ENCODE data around the gene PTPRR.

The PTPRR gene

DNA sequence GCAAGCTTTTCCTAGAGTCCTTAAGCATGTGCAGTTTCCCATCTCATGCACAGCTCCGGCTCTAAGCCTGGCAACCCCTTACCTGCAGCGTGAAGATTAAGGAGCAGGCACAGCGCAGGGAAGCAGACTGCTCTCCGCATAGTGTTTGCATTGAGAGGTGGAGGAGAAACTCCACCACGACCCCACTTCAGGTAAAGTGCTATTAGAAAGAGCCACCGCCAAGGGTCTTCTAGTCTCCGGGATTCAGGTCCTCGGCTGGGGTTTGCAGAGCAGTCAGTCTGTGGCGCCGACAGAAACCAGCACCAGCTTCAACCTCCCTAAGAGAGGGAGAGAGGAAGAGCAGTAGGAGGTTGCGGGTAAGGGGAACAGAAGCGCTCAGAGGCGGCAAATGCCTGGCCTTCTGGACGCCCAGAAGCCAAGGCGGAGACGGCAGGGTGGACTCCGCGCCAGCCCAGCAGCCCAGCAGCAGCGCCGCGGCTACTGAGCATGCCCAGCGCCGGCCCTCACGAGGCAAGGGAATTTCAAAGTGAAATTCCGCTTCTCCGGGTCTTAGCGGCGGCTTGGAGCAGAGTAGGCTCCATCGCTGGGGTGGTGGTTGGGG lies at the start of gene PTPRR:
TSS of gene PTPRR (minus strand) at position 488 of the 601 bp plus-strand sequence. CDS start at position 140, 348 bp downstream.
- in situ Hi-C loops (cut with HindIII; ENCODE audit: low pct_ligation_motif_present, low pct_unique_long_range_greater_than_20kb, low sequenced_read_pairs) = no loop called here

GRCh38 chr12:70966996-70967790 lies 46.7 kb upstream of the PTPRR start:
- in situ Hi-C loops (cut with HindIII; ENCODE audit: low pct_ligation_motif_present, low pct_unique_long_range_greater_than_20kb, low sequenced_read_pairs) = no loop called here
- no peak for DNase-seq

More for the DNA sequence above, at the start of gene PTPRR:
- no peak for DNase-seq

- in situ Hi-C loops (cut with HindIII; ENCODE audit: low pct_ligation_motif_present, low pct_unique_long_range_greater_than_20kb, low sequenced_read_pairs) = no loop called here
- no peak for DNase-seq
These were observed 45.5 kb upstream of the PTPRR start for GRCh38 chr12:70966046-70966445.

- DNase-seq = no peak
- in situ Hi-C loops (cut with HindIII; ENCODE audit: low pct_ligation_motif_present, low pct_unique_long_range_greater_than_20kb, low sequenced_read_pairs) = no loop called here
These were observed 44.5 kb upstream of the PTPRR start for GRCh38 chr12:70964867-70965510.

- in situ Hi-C loops (cut with HindIII; ENCODE audit: low pct_ligation_motif_present, low pct_unique_long_range_greater_than_20kb, low sequenced_read_pairs) = no loop called here
- no peak for DNase-seq
These were observed 42.6 kb upstream of the PTPRR start for GRCh38 chr12:70963081-70963660.

DNA sequence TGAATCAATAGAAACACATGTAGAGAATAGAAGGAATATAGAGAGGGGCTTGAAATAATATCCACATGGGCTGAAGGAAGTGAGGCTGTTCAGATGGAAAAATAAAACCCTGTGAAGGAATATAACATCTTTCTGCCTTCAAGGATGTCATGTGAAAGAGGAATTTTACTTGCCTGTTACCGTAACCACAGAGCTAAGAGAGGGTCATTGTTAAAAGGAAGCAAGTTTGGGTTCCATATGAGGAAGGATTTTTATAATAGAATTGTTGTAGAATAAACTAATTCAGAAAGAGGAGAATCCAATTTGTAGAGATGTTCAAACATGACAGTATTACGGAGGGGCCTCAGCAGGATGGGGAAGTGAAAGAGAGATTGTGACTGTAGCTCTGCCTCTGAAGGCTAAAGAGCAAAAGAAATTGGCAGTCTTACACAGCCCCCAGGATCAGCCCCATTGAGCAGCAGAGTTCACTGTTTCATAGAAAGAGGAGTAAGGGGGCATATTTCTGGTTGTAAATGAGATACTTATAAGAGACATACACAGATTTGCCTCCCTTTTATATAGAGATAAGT lies 41.8 kb upstream of the PTPRR start:
- no peak for DNase-seq
- in situ Hi-C loops (cut with HindIII; ENCODE audit: low pct_ligation_motif_present, low pct_unique_long_range_greater_than_20kb, low sequenced_read_pairs) = no loop called here

DNA sequence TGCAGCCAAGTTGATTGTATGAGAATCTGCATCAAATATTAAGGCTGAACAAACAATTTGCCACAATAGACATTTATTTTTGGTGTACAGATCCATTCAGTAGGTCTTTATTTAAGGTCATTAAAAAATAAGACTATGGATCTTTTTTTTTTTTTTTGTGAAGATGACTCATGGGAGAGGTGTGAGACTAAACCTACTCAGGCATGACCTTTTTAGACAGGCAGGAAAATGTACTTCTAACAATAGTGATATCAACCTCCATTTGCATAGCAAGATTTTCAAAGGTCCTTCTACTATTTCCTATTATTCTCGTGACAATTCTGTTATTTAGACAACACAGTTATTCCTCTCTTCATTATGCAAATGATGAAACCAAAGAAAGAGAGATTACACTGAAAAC lies 39.9 kb upstream of the PTPRR start:
- DNase-seq = no peak
- in situ Hi-C loops (cut with HindIII; ENCODE audit: low pct_ligation_motif_present, low pct_unique_long_range_greater_than_20kb, low sequenced_read_pairs) = no loop called here

DNA sequence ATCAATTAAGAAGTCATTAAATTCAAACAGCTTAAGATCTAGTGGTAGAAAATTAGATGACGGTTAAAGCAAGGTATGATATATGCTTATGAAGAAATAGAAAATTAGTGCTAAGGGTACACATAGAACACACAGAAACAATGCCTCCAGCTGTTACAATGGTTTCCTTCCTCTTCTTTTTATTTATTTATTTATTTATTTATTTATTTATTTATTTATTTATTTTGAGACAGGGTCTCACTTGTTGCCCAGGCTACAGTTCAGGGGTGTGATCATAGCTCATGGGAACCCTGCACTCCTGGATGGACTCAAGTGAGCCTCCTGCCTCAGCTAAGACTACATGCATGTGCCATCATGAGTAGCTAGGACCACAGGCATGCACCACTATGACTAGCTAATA lies 34.9 kb upstream of the PTPRR start:
- in situ Hi-C loops (cut with HindIII; ENCODE audit: low pct_ligation_motif_present, low pct_unique_long_range_greater_than_20kb, low sequenced_read_pairs) = no loop called here
- DNase-seq = no peak

DNA sequence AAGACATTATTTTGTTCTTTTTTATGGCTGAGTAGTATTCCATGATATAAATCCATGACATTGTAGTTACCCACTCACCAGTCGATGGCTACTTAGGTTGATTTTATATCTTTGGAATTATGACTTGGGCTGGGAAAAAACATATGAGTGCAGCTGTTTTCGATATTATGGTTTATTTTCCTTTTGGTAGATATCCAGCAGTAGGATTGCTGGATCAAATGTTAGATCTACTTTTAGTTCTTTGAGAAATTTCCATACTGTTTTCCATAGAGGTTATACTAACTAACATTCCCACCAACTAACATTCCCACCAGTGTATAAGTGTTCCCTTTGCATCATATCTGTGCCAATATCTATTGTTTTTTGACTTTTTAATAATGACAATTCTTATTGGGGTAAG lies 29.9 kb upstream of the PTPRR start:
- no peak for DNase-seq
- in situ Hi-C loops (cut with HindIII; ENCODE audit: low pct_ligation_motif_present, low pct_unique_long_range_greater_than_20kb, low sequenced_read_pairs) = no loop called here

DNA sequence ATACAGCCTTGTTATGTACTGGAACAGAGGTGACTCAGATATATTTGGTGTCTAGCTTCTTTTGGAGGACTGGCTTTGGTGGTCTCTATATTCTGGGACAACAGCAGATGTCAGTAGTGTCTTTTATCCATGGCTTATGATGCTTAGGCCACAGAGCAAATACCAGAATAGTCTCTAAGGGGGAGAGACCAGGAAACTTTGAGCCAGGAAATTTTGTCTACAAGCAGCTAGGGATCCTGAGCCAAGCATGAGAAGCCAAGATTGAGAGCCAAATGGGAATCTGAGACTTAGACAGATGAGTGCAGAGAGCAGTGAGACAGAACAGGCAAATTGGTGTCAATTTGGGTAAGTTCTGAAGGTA lies 28.4 kb upstream of the PTPRR start:
- in situ Hi-C loops (cut with HindIII; ENCODE audit: low pct_ligation_motif_present, low pct_unique_long_range_greater_than_20kb, low sequenced_read_pairs) = no loop called here
- no peak for DNase-seq

GRCh38 chr12:70948236-70948975 lies 27.9 kb upstream of the PTPRR start:
- DNase-seq = no peak

GRCh38 chr12:70936203-70936813 lies 15.8 kb upstream of the PTPRR start:
- no peak for DNase-seq
- in situ Hi-C loops (cut with HindIII; ENCODE audit: low pct_ligation_motif_present, low pct_unique_long_range_greater_than_20kb, low sequenced_read_pairs) = no loop called here

More at GRCh38 chr12:70948236-70948975, 27.9 kb upstream of the PTPRR start:
- in situ Hi-C loops (cut with HindIII; ENCODE audit: low pct_ligation_motif_present, low pct_unique_long_range_greater_than_20kb, low sequenced_read_pairs) = no loop called here

DNA sequence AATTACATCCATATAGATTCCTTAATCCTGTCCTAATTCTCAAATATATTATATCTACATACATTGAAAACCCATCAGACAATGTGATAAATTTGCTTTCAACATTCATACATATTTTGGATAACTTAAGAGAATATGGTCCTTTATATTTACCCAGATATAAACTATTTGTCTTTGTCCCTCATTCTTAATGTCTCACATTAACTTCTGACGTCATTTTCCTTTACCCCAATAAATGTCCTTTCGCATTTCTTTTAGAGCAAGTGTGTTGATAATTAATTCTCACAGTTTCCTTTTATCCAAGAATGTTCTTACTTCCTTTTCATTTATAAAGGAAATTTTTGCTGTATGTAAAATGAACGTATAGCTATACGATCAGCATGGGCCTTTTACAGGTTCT lies 12.6 kb upstream of the PTPRR start:
- no peak for DNase-seq
- in situ Hi-C loops (cut with HindIII; ENCODE audit: low pct_ligation_motif_present, low pct_unique_long_range_greater_than_20kb, low sequenced_read_pairs) = no loop called here

GRCh38 chr12:70929029-70929428 lies 8.5 kb upstream of the PTPRR start:
- DNase-seq = no peak
- in situ Hi-C loops (cut with HindIII; ENCODE audit: low pct_ligation_motif_present, low pct_unique_long_range_greater_than_20kb, low sequenced_read_pairs) = no loop called here

- DNase-seq = no peak
- in situ Hi-C loops (cut with HindIII; ENCODE audit: low pct_ligation_motif_present, low pct_unique_long_range_greater_than_20kb, low sequenced_read_pairs) = no loop called here
These were observed 7.5 kb upstream of the PTPRR start for GRCh38 chr12:70928071-70928470.

- DNase-seq = no peak
- in situ Hi-C loops (cut with HindIII; ENCODE audit: low pct_ligation_motif_present, low pct_unique_long_range_greater_than_20kb, low sequenced_read_pairs) = no loop called here
These were observed 6.8 kb upstream of the PTPRR start for GRCh38 chr12:70927356-70927755.

GRCh38 chr12:70925539-70925938 lies 5.0 kb upstream of the PTPRR start:
- in situ Hi-C loops (cut with HindIII; ENCODE audit: low pct_ligation_motif_present, low pct_unique_long_range_greater_than_20kb, low sequenced_read_pairs) = no loop called here
- DNase-seq = no peak

DNA sequence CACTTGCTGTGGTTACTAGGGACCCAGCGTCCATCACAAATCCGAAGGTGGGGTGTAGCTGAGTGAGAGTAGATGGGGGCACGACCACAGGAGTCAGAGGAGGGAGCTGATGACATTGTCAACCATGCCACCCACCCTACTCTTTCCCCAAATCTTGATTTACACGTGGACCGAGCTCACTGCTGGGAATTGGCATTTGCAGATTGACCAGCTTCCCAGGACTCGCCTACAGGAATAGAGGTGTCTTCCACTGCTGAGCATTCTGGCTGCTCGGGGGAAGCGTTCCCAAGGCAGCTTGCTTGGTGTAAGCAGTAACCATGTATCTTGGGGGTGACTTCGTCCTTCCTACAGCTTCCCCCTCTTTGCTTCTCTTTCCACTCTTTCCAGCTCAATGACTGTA lies 353 bp upstream of the PTPRR start:
- no peak for DNase-seq
- in situ Hi-C loops (cut with HindIII; ENCODE audit: low pct_ligation_motif_present, low pct_unique_long_range_greater_than_20kb, low sequenced_read_pairs) = no loop called here
